WTC11 (cell line): ENCODE measurements around the gene SERPINB1. TPM values are rescaled to one million over a fixed set of nuclear protein-coding genes. Genes with fewer than 3 reads are reported as not detected.

Experiments
- ATAC-seq: fragments of 200-7000 bp; cut with Tn5 transposase; 2 replicates; pipeline ENCODE4 v1.10.0; 2021; ENCODE audit warnings: mild to moderate bottlenecking, moderate library complexity
- CTCF ChIA-PET: fragments of 300-600 bp; sonication (Branson Sonifier 250); formaldehyde crosslinking; loops from one replicate; lab custom pipeline; 2021; ENCODE audit warnings: antibody characterized with exemption; lab: Charles Lee
- POLR2A ChIA-PET: fragments of 350-600 bp; sonication (Branson Sonifier 250); formaldehyde crosslinking; loops from one replicate; lab custom pipeline; 2021; ENCODE audit warnings: antibody characterized with exemption; lab: Charles Lee
- DNase-seq: peaks from one replicate; pipeline ENCODE4 v3.0.0; 2021; ENCODE audit warnings: low spot score
- H3K27ac Mint-ChIP-seq: 2 replicates; pipeline ENCODE4 v1.8.0; 2021; ENCODE audit warnings: mixed read lengths
- H3K27me3 Mint-ChIP-seq: 2 replicates; pipeline ENCODE4 v1.8.0; 2021; ENCODE audit warnings: low read depth, mild to moderate bottlenecking, moderate library complexity, mixed read lengths
- H3K36me3 Mint-ChIP-seq: 2 replicates; pipeline ENCODE4 v1.8.0; 2021; ENCODE audit warnings: mixed read lengths
- H3K4me1 Mint-ChIP-seq: 2 replicates; pipeline ENCODE4 v1.8.0; 2022; ENCODE audit warnings: mixed read lengths
- H3K4me3 Mint-ChIP-seq: 2 replicates; pipeline ENCODE4 v1.8.0; 2021; ENCODE audit warnings: mild to moderate bottlenecking, moderate library complexity, mixed read lengths
- H3K9me3 Mint-ChIP-seq: 2 replicates; pipeline ENCODE4 v1.8.0; 2021; ENCODE audit warnings: mixed read lengths
- ELF4 ChIP-seq: sonication (generic); formaldehyde crosslinking; IDR thresholded peaks from 2 replicates; pipeline ENCODE4 v1.8.1; 2022; ENCODE audit warnings: low read depth, mild to moderate bottlenecking, moderate library complexity, missing genetic modification reagents
- ETV6 ChIP-seq: sonication (generic); formaldehyde crosslinking; IDR thresholded peaks from 2 replicates; pipeline ENCODE4 v1.8.1; 2022; ENCODE audit warnings: mild to moderate bottlenecking, missing genetic modification reagents
- IRF2 ChIP-seq: sonication (generic); formaldehyde crosslinking; IDR thresholded peaks from 2 replicates; pipeline ENCODE4 v1.8.0; 2022; ENCODE audit warnings: low read depth, missing genetic modification reagents, borderline replicate concordance
- MXD4 ChIP-seq: fragments of 250-450 bp; sonication (Bioruptor Pico); IDR thresholded peaks from 2 replicates; pipeline ENCODE4 v1.8.0; 2021; ENCODE audit warnings: mild to moderate bottlenecking, moderate library complexity, borderline replicate concordance
- MYBL2 ChIP-seq: sonication (generic); formaldehyde crosslinking; IDR thresholded peaks from 2 replicates; pipeline ENCODE4 v1.8.1; 2023; ENCODE audit warnings: mild to moderate bottlenecking, moderate library complexity, missing genetic modification reagents
- SMAD3 ChIP-seq: sonication (generic); formaldehyde crosslinking; IDR thresholded peaks from 2 replicates; pipeline ENCODE4 v1.8.0; 2022; ENCODE audit warnings: missing genetic modification reagents, mild to moderate bottlenecking, borderline replicate concordance
- SP1 ChIP-seq: sonication (generic); formaldehyde crosslinking; conservative IDR thresholded peaks from 2 replicates; pipeline ENCODE4 v1.8.1; 2022; ENCODE audit warnings: missing genetic modification reagents
- TEAD1 ChIP-seq: sonication (generic); formaldehyde crosslinking; IDR thresholded peaks from 2 replicates; pipeline ENCODE4 v1.8.0; 2022; ENCODE audit warnings: mild to moderate bottlenecking, missing genetic modification reagents
- ZNF121 ChIP-seq: sonication (generic); formaldehyde crosslinking; IDR thresholded peaks from 2 replicates; pipeline ENCODE4 v1.8.0; 2023; ENCODE audit warnings: missing genetic modification reagents
- ZNF423 ChIP-seq: fragments of 250-450 bp; sonication (Bioruptor Pico); IDR thresholded peaks from 2 replicates; pipeline ENCODE4 v2.1.2; 2022; ENCODE audit warnings: mild to moderate bottlenecking, moderate library complexity
- ZSCAN18 ChIP-seq: fragments of 250-450 bp; sonication (Bioruptor Pico); IDR thresholded peaks from 2 replicates; pipeline ENCODE4 v2.1.2; 2022; ENCODE audit warnings: mild to moderate bottlenecking, moderate library complexity
- total RNA-seq: library from RNA; stranded (reverse); gene quantifications from 3 replicates; pipeline ENCODE4 v1.2.3, GENCODE V29; 2021
- TF ChIP-seq, protein P1 (sequence below): sonication (generic); formaldehyde crosslinking; IDR thresholded peaks from 2 replicates; pipeline ENCODE4 v1.8.0; 2023; ENCODE audit warnings: missing genetic modification reagents, mild to moderate bottlenecking, borderline replicate concordance
- TF ChIP-seq, protein P2 (sequence below): fragments of 250-450 bp; sonication (Bioruptor Pico); conservative IDR thresholded peaks from 2 replicates; pipeline ENCODE4 v1.9.0; 2021; ENCODE audit warnings: mild to moderate bottlenecking
- TF ChIP-seq, protein P3 (sequence below): fragments of 250-450 bp; sonication (Bioruptor Pico); IDR thresholded peaks from 2 replicates; pipeline ENCODE4 v1.9.0; 2021; ENCODE audit warnings: moderate library complexity, mild to moderate bottlenecking, inconsistent platforms, borderline replicate concordance

The SERPINB1 gene
- total RNA-seq, 1 experiment from 2014 or later, result 14.8 TPM

DNA sequence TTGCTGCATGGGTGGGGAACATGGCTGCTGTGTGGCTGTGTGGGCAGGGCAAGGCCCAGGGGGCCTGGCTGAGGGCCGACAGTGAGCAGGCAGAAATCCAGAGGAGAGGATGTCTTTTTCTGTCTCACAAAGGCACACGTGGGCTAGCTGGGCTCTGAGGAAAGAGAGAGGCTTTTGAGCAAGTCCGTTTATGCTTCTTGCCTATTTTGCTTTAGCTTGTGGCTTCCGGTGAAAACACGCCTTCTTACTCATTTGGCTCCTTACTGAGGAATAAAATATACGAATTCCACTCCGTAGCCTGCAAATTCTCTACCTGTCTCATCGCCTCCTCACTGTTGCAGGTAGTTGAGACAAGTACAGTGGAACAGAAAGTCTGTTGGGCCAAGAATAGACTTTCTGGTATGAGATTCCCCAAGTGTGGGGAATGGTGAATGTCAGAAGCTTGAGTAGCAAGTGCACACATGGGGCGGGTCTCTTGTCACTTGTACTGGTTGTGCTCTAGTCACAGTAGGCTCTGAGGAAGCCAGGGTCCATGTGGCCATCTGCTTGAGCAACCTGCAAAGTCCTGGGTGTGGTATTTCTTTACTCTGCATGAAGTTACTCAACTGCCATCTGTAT is 48.0 kb downstream of the SERPINB1 start (continued):
- TF ChIP-seq, protein P1, sequence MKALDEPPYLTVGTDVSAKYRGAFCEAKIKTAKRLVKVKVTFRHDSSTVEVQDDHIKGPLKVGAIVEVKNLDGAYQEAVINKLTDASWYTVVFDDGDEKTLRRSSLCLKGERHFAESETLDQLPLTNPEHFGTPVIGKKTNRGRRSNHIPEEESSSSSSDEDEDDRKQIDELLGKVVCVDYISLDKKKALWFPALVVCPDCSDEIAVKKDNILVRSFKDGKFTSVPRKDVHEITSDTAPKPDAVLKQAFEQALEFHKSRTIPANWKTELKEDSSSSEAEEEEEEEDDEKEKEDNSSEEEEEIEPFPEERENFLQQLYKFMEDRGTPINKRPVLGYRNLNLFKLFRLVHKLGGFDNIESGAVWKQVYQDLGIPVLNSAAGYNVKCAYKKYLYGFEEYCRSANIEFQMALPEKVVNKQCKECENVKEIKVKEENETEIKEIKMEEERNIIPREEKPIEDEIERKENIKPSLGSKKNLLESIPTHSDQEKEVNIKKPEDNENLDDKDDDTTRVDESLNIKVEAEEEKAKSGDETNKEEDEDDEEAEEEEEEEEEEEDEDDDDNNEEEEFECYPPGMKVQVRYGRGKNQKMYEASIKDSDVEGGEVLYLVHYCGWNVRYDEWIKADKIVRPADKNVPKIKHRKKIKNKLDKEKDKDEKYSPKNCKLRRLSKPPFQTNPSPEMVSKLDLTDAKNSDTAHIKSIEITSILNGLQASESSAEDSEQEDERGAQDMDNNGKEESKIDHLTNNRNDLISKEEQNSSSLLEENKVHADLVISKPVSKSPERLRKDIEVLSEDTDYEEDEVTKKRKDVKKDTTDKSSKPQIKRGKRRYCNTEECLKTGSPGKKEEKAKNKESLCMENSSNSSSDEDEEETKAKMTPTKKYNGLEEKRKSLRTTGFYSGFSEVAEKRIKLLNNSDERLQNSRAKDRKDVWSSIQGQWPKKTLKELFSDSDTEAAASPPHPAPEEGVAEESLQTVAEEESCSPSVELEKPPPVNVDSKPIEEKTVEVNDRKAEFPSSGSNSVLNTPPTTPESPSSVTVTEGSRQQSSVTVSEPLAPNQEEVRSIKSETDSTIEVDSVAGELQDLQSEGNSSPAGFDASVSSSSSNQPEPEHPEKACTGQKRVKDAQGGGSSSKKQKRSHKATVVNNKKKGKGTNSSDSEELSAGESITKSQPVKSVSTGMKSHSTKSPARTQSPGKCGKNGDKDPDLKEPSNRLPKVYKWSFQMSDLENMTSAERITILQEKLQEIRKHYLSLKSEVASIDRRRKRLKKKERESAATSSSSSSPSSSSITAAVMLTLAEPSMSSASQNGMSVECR (CRISPR knock-in tag), result no peak
- TF ChIP-seq MXD4 (CRISPR knock-in tag) (no peak), ETV6 (no peak), ZNF423 (CRISPR knock-in tag) (no peak), TEAD1 (CRISPR knock-in tag) (no peak), MYBL2 (no peak)
- TF ChIP-seq, all 79 proteins: peak for 0

DNA sequence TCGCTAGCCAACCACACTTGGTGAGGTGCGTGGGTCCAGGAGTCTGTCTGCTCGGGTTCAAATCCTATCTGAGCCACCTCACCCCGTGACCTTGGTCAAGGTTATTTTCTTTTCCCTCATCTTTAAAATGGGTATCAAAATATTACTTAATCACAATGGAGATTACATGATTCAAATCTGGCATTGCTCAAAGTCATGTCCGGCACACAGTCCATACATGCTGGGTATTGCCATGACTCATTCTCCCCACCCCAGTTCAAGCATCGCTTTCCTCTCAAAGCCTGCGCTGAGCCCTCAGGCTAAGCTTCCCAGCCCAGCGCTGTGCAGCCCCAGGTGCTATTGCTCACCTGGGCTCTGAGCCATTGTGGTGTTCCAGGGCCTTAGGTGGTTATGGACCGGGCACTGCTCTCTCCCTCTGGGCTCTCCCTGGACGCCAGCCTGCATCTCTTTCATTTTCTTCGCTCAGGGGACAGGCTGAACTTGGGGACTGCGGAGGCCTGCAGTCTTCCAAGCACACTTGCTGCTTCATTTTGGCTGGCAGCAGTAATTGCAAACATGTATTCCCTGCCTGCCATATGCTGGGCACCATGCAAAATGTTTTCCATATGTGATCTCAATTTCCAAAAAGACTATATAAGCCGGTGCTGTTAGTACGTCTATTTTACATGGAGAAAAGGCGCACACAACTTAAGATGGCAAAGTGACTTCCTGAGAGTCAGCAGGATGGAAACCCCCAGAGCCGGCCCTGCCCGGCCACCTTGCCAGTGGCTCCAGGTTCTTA is 49.1 kb downstream of the SERPINB1 start:
- CTCF ChIA-PET, result interaction anchor here (1.2 to 3.2 kb wide), 14 partner anchors 9 to 261 kb away, joined by 3 to 68 read pairs (median 14); partner anchors contain the start of genes NQO2 and SERPINB1
- DNase-seq, result no peak
- Mint-ChIP-seq H3K9me3 (no peaks in the 10 kb centered on the region), H3K27ac (peak overlapping the region; percentile 84), H3K4me3 (no peak overlapping the region), H3K4me1 (peaks cover 17% of the 10 kb centered on the region), H3K36me3 (peaks cover 9% of the 10 kb centered on the region), H3K27me3 (no peaks in the 10 kb centered on the region)
- POLR2A ChIA-PET, result interaction anchor here (1.7 kb wide), 1 partner anchor 49 kb away, joined by 6 read pairs; the partner anchor contains the start of gene SERPINB1
- ATAC-seq, result no peak
- TF ChIP-seq ELF4 (CRISPR knock-in tag) (no peak), SMAD3 (CRISPR knock-in tag) (no peak), ZNF121 (CRISPR knock-in tag) (no peak), SP1 (CRISPR knock-in tag) (no peak), TEAD1 (CRISPR knock-in tag) (no peak), IRF2 (CRISPR knock-in tag) (no peak), ZSCAN18 (CRISPR knock-in tag) (no peak)
- TF ChIP-seq, protein P2, sequence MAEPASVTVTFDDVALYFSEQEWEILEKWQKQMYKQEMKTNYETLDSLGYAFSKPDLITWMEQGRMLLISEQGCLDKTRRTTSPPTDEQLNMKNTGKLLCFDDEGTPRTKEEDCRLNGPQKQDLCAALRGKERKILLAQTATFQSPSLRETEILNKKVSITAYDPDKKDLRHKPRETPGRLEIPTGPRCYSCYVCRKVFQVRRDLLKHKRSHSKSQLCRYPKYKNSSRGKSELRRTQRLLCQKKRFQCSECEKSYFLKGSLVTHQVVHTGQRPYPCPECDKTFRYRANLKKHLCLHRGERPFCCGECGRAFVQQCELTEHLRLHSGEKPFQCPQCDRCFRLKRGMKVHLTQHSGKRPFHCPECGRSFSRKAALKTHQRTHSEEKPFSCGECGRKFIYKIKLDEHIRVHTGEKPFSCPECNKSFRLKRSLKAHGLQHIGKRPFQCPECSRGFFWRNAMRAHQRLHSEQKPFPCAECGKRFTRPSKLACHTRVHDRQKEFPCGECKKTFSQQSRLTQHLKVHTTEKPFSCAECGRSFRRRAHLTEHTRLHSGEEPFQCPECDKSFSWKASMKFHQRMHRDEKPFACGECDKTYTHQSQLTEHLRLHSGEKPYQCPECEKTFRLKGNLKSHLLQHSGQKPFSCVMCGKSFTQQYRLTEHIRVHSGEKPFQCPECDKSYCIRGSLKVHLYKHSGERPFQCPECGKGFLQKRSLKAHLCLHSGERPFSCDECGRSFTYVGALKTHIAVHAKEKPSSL (CRISPR knock-in tag), result no peak
- TF ChIP-seq, protein P3, sequence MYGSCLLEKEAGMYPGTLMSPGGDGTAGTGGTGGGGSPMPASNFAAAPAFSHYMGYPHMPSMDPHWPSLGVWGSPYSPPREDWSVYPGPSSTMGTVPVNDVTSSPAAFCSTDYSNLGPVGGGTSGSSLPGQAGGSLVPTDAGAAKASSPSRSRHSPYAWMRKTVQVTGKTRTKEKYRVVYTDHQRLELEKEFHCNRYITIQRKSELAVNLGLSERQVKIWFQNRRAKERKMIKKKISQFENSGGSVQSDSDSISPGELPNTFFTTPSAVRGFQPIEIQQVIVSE (CRISPR knock-in tag), result no peak
